HG02610 (cell line): Measurements from ENCODE around the gene IL21R.
"Not testable (repeated sequence)": the region's sequence is repeated elsewhere in the genome, so short reads cannot be mapped to it uniquely, and the experiment has no call there.

Experiments
- ATAC-seq: cut with Tn5 transposase; IDR thresholded peaks from one replicate; pipeline ENCODE4 v1.9.1; 2021; ENCODE audit warnings: mild to moderate bottlenecking, moderate library complexity; ENCODE audit not compliant: unreplicated experiment

IL21R gene

GRCh38 chr16:27425961-27426360, 24.0 kb downstream of the IL21R start:
- ATAC-seq, result no peak

DNA sequence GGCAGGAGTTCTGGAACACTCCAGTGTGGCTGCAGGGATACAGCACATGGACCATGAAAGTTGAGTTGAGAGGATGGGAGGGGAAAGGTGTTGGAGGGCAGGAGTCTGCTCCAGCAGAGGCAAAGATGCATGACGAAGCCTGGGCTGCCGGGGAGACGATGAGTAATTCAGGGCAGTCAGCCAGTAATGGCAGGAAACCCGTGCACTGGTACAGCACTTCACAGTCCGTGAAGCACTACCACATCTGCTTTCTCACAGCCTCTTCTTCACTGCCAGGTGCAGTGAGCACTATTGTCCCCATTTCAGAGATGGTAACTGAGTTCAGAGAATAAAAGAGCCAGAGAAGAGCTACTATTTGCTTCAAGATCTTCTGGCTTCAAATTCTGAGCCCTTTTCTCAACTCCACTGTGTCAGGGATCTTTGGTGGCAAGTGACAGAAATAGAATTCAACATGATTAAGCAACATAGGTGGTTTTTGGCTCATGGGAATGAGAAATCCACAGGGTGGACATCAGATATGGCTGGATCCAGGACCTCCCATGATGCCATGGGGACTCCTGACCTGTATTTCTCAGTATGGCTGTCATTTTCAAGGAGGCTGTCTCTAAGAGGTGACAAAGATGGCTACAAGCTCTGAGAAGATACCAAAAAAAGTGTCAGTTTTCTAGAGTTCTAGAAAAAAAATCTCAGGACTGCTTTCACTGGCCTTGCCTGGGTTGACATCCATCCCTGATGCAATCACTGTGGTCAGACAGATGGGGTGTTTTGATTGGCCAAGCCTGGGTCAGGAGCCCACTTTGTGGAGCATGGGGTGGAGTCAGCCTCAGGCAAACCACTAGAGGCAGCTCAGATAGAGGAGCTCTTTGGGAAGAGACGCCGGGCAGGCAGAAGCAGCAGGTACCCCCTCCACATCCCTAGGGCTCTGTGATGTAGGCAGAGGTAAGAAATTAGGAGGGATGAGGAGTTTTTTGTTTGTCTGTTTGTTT, 24.7 kb downstream of the IL21R start:
- peak; percentile 74 for ATAC-seq

DNA sequence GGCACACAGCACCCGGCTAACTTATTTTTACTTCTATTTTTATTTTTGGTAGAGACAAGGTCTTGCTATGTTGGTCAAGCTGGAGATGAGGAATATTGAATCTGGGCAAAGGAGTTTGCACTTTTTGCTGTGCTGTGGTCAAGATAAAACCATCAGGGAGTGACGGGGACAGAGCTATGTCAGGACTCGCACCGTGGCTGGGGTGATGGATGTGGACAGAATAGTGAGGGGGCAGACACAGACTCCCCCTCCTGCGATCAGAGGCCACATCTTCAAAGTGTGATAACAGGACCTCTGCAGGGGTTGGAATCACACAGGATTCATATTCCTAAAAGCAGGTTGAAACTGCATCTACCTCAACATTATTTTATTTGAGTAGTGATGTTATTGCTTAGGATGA, 25.6 kb downstream of the IL21R start:
- ATAC-seq, result no peak

DNA sequence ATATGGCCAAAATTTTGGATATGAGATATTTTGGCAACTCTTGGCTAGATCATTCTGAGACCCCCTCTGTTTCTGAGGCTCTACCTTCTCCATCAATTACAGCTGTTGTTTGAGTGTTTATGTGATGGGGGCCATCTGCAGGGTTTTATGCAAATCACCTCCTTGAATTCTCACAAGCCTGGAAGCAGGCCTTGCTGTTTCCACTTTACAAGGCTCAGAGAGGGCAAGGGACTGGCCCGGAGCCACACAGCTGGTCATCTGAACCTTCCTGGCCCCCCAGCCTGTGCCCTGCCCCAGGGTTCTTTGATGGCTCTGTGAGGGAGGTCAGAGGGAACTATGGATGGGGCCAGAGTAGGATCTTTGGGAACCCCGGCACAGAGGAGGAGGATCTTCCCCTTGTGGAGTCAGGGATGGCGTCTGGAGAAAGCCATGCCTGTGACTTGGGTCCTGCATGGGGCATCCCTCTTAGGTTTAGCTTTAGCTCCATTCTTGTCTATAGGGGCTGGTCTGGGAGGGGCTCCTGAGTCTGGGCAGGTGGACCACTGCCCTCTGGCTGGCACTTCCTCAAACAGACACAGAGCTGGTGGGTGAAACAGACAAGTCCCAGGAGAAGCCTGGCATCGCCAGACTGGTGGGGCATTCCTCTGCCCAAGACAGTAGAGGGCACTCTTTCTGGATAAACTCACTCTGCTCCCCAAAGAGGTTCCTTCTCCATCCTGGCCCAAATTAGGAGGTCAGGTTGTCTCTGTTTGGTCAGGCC, 26.2 kb downstream of the IL21R start:
- ATAC-seq, result no peak

DNA sequence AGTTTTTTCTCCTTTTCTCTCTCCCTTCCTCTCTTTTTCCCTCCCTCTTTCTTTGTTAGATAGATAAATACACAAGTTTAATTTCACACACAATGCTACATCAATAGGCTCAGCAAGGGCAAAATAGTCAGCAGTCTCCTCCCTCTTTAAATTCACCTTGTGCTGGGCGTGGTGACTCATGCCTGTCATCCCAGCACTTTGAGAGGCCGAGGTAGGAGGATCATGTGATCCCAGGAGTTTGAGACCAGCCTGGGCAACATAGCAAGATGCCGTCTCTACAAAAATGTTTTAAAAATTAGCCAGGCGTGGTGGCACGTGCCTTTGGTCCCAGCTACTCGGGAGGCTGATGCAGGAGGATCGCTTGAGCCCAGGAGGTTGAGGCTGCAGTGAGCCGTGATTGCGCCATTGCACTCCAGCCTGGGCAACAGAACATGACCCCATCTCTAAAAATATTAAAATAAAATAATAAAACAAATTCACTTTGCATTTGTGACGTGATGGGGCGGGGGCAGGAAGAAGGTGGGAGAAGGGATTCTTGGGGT, 27.4 kb downstream of the IL21R start:
- no peak for ATAC-seq

GRCh38 chr16:27429981-27430441, 28.0 kb downstream of the IL21R start:
- ATAC-seq, result no peak

DNA sequence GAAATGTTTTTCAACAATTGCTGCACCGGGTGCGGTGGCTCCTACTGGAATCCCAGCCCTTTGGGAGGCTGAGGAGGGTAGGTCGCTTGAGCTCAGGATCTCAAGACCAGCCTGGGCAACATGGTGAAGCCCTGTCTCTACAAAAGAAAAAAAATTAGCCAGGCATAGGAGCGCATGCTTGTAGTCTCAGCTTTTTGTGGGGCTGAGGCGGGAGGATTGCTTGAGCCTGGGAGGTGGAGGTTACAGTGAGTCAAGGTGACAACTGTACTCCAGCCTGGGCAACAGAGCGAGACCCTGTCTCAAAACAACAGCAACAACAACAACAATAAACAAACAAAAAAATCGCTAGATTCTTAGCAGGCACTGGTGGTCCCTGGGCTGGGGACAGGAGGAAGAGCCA, 28.5 kb downstream of the IL21R start:
- no peak for ATAC-seq

DNA sequence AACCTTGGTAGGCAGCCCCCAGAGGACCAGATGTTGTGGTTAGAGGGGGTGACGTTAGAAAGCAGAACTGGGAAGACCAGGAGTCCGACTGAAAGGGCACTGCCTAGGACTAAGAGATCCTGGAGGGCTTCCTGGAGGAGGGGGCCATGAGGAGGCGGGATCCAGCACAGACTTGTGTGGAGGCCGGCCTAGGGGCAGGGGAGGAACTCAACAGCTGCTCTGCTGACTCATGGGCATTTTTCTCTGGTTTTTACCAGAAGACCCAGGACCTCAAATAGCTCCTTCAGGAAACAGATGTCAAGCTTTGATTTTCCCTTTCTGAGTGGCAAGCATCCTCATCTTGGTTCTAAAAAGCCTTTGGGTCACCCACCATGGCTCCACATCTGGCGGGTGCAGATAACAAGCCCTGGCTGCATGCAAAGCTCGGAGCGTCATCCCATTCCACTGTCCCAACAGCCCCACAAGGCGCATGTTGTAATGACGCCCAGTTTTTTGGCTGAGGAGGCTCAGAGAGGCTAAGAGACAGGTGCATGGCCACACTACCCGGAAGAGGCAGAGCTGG, 29.0 kb downstream of the IL21R start:
- peak; percentile 36 for ATAC-seq

- ATAC-seq, result peak; percentile 36
These were observed 30.0 kb downstream of the IL21R start for GRCh38 chr16:27431773-27432532.

DNA sequence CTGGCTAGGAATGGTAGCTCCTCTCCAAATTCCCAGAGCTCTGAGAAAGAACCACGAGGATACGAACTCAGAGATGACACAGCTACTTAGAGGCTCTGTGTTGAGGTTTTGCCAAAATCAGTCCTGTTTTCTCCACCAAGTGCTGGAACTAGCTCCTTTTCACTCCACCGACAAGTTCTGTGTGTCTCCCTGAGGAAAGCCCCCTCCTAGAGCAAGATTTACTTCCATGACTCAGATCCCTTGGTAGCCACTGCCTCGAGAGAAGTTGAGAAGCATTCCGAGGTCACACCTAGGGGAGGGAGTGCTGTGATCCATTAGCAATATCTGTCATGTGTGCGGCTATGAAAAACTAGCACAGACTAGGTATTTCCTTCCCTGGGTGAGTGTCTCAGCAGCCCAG, 30.6 kb downstream of the IL21R start:
- ATAC-seq, result no peak

DNA sequence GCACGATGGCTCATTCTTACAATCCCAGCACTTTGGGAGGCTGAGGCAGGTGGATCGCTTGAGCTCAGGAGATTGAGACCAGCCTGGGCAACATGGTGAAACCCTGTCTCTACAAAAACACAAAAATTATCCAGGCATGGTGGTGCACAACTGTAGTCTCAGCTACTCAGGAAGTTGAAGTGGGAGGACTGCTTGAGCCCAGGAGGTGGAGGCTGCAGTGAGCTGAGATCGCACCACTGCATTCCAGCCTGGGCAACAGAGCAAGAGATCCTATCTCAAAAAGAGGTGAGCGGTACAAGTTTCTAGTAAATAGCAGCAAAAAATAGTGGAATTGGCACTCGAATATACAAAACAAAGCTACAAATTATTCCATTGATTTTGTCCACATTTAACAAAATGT, 31.2 kb downstream of the IL21R start:
- not testable (repeated sequence) for ATAC-seq

DNA sequence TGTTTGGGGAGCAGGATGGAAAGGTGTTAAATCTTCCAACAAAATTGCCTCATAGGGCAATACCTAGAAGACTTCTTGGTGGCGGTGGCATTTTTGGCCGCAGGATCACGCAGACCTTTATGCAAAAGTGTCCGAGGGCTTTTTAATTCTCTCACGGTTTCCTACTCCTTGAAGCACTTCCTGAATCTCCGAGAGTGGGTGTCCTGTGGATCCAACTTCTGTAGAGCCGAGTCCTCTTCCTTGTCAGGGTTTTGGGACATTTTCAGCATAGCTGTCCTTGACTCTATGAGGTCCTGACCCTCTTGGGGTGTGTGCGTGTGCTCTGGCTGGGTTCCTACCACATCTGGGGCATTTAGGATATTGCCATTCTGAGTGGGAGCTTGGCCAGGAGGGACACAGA, 31.7 kb downstream of the IL21R start:
- ATAC-seq, result no peak

- no peak for ATAC-seq
These were observed 32.4 kb downstream of the IL21R start for GRCh38 chr16:27434141-27435051.

DNA sequence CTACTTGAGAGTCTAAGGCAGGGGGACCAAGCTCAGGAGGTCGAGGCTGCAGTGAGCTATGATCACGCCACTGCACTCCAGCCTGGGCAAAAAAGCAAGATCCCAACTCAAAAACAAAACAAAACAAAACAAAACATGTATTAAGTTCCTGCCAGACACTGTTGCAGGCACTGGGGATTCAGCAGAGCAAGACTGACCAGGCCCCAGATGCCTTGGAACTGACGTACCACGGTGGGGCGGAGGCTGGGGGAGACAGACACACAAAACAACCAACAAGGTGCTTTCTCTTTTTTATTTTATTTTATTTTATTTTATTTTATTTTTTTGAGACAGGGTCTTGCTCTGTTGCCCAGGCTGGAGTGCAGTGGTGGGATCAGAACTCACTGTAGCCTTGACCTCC, 33.2 kb downstream of the IL21R start:
- not testable (repeated sequence) for ATAC-seq

- ATAC-seq, result no peak
These were observed 34.1 kb downstream of the IL21R start for GRCh38 chr16:27436065-27436464.

DNA sequence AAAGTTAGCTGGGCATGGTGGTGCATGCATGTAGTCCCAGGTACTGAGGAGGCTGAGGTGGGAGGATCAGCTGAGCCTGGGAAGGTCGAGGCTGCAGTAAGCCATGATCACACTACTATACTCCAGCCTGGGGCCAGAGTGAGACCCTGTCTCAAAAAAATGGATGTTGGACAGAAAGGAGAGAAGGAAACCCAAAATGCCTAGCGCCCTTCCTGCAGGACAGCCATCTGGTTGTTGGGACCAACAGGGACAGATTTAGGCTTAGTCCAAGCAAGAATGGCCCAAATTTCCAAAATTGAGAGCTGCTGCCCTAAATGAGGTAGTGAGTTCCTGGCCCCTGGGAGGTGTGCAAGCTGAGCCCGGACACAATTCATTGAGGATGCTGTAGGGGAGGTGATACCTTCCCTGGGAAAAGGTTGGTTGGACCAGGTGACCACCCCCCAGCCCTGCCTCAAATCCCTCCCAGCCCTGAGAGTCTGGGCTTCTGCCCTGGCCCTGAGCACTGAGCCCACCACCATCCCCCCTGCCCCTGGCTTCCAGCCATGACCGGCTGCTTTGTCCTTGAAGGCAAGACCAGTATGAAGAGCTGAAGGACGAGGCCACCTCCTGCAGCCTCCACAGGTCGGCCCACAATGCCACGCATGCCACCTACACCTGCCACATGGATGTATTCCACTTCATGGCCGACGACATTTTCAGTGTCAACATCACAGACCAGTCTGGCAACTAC, 35.1 kb downstream of the IL21R start:
- no peak for ATAC-seq

DNA sequence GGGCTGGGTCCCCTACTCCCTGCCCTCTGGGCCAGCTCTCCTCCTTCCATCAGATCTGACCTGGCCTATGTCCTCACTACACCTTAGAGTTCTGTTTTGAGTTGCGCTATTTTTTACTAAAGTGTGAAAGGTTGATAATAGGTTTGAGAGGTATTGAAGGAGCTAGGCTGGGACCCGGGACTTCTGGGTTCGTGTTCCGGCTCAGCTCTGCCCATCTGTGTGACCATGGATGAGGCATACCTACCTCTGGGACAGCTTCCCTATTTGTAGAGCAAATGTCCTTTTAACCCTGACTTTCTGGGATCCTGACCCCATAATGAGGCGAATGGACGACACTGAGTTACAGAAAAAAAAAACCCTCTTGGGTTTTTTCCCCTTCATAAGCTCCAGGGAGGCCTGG, 36.0 kb downstream of the IL21R start:
- ATAC-seq, result no peak

- no peak for ATAC-seq
These were observed 37.5 kb downstream of the IL21R start for GRCh38 chr16:27439271-27440018.
